GM23338 (cell line): ENCODE measurements around the gene CLDN19. TPM values are rescaled to one million over a fixed set of nuclear protein-coding genes. Genes with fewer than 3 reads are reported as not detected.

Experiments
- ATAC-seq: fragments of 200-7000 bp; cut with Tn5 transposase; 3 replicates; pipeline ENCODE4 v1.9.1; 2020
- DNase-seq: peaks from one replicate; pipeline ENCODE4 v3.0.0-alpha.2; 2015; ENCODE audit warnings: low spot score
- H2AFZ ChIP-seq: fragments of 200-600 bp; sonication (generic); 2 replicates; pipeline ENCODE4 v1.8.0; 2016; ENCODE audit warnings: antibody characterized with exemption, mild to moderate bottlenecking, moderate library complexity
- H3F3A ChIP-seq: fragments of 200-600 bp; sonication (generic); replicated peaks from 2 replicates; pipeline ENCODE4 v1.8.0; 2017; ENCODE audit warnings: antibody characterized with exemption, mixed run types, low read depth
- H3K27ac ChIP-seq: fragments of 200-600 bp; sonication (generic); 2 replicates; pipeline ENCODE4 v1.6.1; 2016; ENCODE audit warnings: low read depth
- H3K27me3 ChIP-seq: fragments of 200-600 bp; sonication (generic); 2 replicates; pipeline ENCODE4 v1.8.0; 2016; ENCODE audit warnings: mild to moderate bottlenecking, mixed run types, moderate library complexity; ENCODE audit not compliant: insufficient read depth
- H3K36me3 ChIP-seq: fragments of 200-600 bp; sonication (generic); 2 replicates; pipeline ENCODE4 v1.8.0; 2016; ENCODE audit warnings: mild to moderate bottlenecking; ENCODE audit not compliant: insufficient read depth
- H3K4me1 ChIP-seq: fragments of 200-600 bp; sonication (generic); 2 replicates; pipeline ENCODE4 v1.8.0; 2016; ENCODE audit warnings: mild to moderate bottlenecking, moderate library complexity; ENCODE audit not compliant: insufficient read depth
- H3K4me2 ChIP-seq: fragments of 200-600 bp; sonication (generic); 2 replicates; pipeline ENCODE4 v1.7.1; 2017; ENCODE audit warnings: mixed run types
- H3K4me3 ChIP-seq: fragments of 200-600 bp; sonication (generic); 2 replicates; pipeline ENCODE4 v1.6.1; 2016; ENCODE audit warnings: mixed run types
- H3K79me2 ChIP-seq: fragments of 200-600 bp; sonication (generic); replicated peaks from 2 replicates; pipeline ENCODE4 v1.8.0; 2017; ENCODE audit warnings: mild to moderate bottlenecking; ENCODE audit not compliant: insufficient read depth
- H3K9me2 ChIP-seq: fragments of 200-600 bp; sonication (generic); 2 replicates; pipeline ENCODE4 v1.8.0; 2017; ENCODE audit not compliant: insufficient read depth
- H4K20me1 ChIP-seq: fragments of 200-600 bp; sonication (generic); replicated peaks from 2 replicates; pipeline ENCODE4 v1.8.0; 2017; ENCODE audit warnings: mild to moderate bottlenecking; ENCODE audit not compliant: insufficient read depth
- H3K27ac Mint-ChIP-seq: 2 replicates; pipeline ENCODE4 v1.8.0; 2020; ENCODE audit warnings: inconsistent platforms, mild to moderate bottlenecking, moderate library complexity, mixed read lengths
- H3K27me3 Mint-ChIP-seq: 3 replicates; pipeline ENCODE4 v1.8.0; 2022; ENCODE audit warnings: low read depth, mild to moderate bottlenecking, moderate library complexity, mixed read lengths, inconsistent platforms; ENCODE audit not compliant: insufficient read depth, poor library complexity
- H3K36me3 Mint-ChIP-seq: 3 replicates; pipeline ENCODE4 v1.8.0; 2021; ENCODE audit warnings: low read depth, mild to moderate bottlenecking, inconsistent platforms, moderate library complexity, mixed read lengths
- H3K4me1 Mint-ChIP-seq: 3 replicates; pipeline ENCODE4 v1.8.0; 2020; ENCODE audit warnings: mild to moderate bottlenecking, inconsistent platforms, mixed read lengths
- H3K4me3 Mint-ChIP-seq: 3 replicates; pipeline ENCODE4 v1.8.0; 2021; ENCODE audit warnings: moderate library complexity, mild to moderate bottlenecking, inconsistent platforms, mixed read lengths
- H3K9me3 Mint-ChIP-seq: 3 replicates; pipeline ENCODE4 v1.8.0; 2020; ENCODE audit warnings: moderate library complexity, mild to moderate bottlenecking, inconsistent platforms, mixed read lengths
- CREB1 ChIP-seq: fragments of 250-450 bp; sonication (Bioruptor Pico); IDR thresholded peaks from 2 replicates; pipeline ENCODE4 v1.5.0; 2020; ENCODE audit warnings: low read depth, mild to moderate bottlenecking, moderate library complexity
- EZH2 ChIP-seq: fragments of 200-600 bp; sonication (generic); IDR thresholded peaks from one replicate; pipeline ENCODE4 v1.8.0; 2017; ENCODE audit warnings: antibody characterized with exemption, mild to moderate bottlenecking, low read depth; ENCODE audit not compliant: unreplicated experiment
- JUNB ChIP-seq: IDR thresholded peaks from one replicate; pipeline ENCODE4 v1.6.1; 2016; ENCODE audit warnings: antibody characterized with exemption; ENCODE audit not compliant: unreplicated experiment
- POLR2AphosphoS5 ChIP-seq: IDR thresholded peaks from 2 replicates; pipeline ENCODE4 v1.6.1; 2016; ENCODE audit warnings: antibody characterized with exemption, low read depth
- STAT1 ChIP-seq: IDR thresholded peaks from one replicate; pipeline ENCODE4 v1.6.1; 2016; ENCODE audit warnings: antibody characterized with exemption; ENCODE audit not compliant: unreplicated experiment
- ZNF331 ChIP-seq: fragments of 250-450 bp; sonication (Bioruptor Pico); IDR thresholded peaks from 2 replicates; pipeline ENCODE4 v1.5.0; 2020; ENCODE audit warnings: low read depth, mild to moderate bottlenecking, moderate library complexity
- polyA plus RNA-seq: library from polyadenylated mRNA; unstranded; fragments of >200 nt; fragmentation: Nextera tagmentation; extraction: Ambion mirVana; gene quantifications from 2 replicates; pipeline ENCODE4 v1.2.1, GENCODE V29; 2016
- total RNA-seq: library from RNA; depleted of rRNA; stranded (reverse); fragments of >200 nt; shearing (Covaris generic); gene quantifications from 2 replicates; pipeline ENCODE4 v1.2.3, GENCODE V29; 2014
- TF ChIP-seq, protein P1 (sequence below): fragments of 250-450 bp; sonication (Bioruptor Pico); IDR thresholded peaks from 2 replicates; pipeline ENCODE4 v1.5.0; 2020; ENCODE audit warnings: mild to moderate bottlenecking, moderate library complexity
- TF ChIP-seq, protein P2 (sequence below): IDR thresholded peaks from 2 replicates; pipeline ENCODE4 v1.6.1; 2016; ENCODE audit warnings: antibody characterized with exemption
- TF ChIP-seq, protein P3 (sequence below), 2 experiments: fragments of 200-600 bp in 1 of 2; sonication (generic) in 1 of 2; conservative IDR thresholded peaks; 2 replicates each; pipeline versions ENCODE4 v1.5.1 to v1.6.1; 2016 to 2017; ENCODE audit warnings: antibody characterized with exemption in 2 of 2, low read depth in 2 of 2, mild to moderate bottlenecking in 2 of 2, moderate library complexity in 1 of 2
- TF ChIP-seq, protein P4 (sequence below): IDR thresholded peaks from one replicate; pipeline ENCODE4 v1.6.1; 2018; ENCODE audit warnings: antibody characterized with exemption; ENCODE audit not compliant: unreplicated experiment

The CLDN19 gene
- total and polyA plus RNA-seq, 2 experiments from 2014 or later, result 2.6 to 12.8 TPM

DNA sequence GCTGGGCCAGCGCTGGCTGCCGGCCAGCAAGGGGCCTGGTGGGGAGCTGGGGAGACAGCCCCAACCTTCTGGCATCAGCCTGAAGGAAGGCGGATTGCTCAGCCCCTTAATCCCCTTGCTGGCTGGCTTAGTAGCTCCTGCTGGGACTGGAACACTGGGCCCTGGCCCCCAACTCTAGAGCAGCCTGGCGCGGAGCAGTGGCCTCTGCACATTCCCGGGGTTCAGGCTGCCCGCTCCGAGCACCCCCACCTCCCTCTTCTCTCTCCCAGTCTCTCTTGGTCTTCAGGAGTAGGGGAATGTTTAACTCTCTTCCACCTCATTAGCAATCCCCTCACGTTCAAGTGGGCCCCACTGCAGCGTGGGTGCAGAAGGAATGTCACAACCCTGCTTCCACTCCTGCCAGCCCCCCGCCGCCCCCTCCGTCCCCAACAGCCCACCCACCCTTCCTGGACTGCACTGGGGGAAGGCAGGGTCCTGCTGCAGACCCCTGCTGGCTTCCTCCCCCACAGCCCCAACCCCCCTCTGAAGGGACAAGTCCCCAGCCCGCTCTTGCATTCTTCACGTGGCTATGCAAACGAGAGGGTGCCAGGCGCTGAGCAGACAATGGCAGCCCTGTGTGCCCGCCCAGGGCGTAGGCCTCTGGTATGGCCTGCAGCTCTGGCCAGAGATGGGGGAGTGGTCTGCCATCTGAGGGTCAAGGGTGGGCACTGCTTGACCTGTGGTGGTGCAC is 980 bp upstream of the CLDN19 start:
- H3K36me3 Mint-ChIP-seq, result peaks cover 7% of the 10 kb centered on the region; the same call in 2 of the 3 replicates
- Histone ChIP-seq H3K79me2 (no peaks in the 10 kb centered on the region), H3F3A (no peaks in the 10 kb centered on the region), H3K4me3 (peak overlapping the region; percentile 47; the same call in 1 of the 2 replicates), H3K27ac (0 out of 2 replicates have a peak overlapping the region, but pooled peaks have one; percentile 53), H3K36me3 (no peaks in the 10 kb centered on the region), H2AFZ (peak overlapping the region; percentile 87), H3K4me1 (peaks cover 22% of the 10 kb centered on the region), H3K9me2 (no peaks in the 10 kb centered on the region), H4K20me1 (no peaks in the 10 kb centered on the region), H3K4me2 (peak overlapping the region; percentile 85), H3K27me3 (no peaks in the 10 kb centered on the region)
- H3K9me3 Mint-ChIP-seq, result no peaks in the 10 kb centered on the region
- peak overlapping the region; percentile 51 for H3K4me3 Mint-ChIP-seq
- 0 out of 2 replicates have a peak overlapping the region, but pooled peaks have one; percentile 84 for H3K27ac Mint-ChIP-seq
- ATAC-seq, result peak; percentile 26
- TF ChIP-seq, protein P1, sequence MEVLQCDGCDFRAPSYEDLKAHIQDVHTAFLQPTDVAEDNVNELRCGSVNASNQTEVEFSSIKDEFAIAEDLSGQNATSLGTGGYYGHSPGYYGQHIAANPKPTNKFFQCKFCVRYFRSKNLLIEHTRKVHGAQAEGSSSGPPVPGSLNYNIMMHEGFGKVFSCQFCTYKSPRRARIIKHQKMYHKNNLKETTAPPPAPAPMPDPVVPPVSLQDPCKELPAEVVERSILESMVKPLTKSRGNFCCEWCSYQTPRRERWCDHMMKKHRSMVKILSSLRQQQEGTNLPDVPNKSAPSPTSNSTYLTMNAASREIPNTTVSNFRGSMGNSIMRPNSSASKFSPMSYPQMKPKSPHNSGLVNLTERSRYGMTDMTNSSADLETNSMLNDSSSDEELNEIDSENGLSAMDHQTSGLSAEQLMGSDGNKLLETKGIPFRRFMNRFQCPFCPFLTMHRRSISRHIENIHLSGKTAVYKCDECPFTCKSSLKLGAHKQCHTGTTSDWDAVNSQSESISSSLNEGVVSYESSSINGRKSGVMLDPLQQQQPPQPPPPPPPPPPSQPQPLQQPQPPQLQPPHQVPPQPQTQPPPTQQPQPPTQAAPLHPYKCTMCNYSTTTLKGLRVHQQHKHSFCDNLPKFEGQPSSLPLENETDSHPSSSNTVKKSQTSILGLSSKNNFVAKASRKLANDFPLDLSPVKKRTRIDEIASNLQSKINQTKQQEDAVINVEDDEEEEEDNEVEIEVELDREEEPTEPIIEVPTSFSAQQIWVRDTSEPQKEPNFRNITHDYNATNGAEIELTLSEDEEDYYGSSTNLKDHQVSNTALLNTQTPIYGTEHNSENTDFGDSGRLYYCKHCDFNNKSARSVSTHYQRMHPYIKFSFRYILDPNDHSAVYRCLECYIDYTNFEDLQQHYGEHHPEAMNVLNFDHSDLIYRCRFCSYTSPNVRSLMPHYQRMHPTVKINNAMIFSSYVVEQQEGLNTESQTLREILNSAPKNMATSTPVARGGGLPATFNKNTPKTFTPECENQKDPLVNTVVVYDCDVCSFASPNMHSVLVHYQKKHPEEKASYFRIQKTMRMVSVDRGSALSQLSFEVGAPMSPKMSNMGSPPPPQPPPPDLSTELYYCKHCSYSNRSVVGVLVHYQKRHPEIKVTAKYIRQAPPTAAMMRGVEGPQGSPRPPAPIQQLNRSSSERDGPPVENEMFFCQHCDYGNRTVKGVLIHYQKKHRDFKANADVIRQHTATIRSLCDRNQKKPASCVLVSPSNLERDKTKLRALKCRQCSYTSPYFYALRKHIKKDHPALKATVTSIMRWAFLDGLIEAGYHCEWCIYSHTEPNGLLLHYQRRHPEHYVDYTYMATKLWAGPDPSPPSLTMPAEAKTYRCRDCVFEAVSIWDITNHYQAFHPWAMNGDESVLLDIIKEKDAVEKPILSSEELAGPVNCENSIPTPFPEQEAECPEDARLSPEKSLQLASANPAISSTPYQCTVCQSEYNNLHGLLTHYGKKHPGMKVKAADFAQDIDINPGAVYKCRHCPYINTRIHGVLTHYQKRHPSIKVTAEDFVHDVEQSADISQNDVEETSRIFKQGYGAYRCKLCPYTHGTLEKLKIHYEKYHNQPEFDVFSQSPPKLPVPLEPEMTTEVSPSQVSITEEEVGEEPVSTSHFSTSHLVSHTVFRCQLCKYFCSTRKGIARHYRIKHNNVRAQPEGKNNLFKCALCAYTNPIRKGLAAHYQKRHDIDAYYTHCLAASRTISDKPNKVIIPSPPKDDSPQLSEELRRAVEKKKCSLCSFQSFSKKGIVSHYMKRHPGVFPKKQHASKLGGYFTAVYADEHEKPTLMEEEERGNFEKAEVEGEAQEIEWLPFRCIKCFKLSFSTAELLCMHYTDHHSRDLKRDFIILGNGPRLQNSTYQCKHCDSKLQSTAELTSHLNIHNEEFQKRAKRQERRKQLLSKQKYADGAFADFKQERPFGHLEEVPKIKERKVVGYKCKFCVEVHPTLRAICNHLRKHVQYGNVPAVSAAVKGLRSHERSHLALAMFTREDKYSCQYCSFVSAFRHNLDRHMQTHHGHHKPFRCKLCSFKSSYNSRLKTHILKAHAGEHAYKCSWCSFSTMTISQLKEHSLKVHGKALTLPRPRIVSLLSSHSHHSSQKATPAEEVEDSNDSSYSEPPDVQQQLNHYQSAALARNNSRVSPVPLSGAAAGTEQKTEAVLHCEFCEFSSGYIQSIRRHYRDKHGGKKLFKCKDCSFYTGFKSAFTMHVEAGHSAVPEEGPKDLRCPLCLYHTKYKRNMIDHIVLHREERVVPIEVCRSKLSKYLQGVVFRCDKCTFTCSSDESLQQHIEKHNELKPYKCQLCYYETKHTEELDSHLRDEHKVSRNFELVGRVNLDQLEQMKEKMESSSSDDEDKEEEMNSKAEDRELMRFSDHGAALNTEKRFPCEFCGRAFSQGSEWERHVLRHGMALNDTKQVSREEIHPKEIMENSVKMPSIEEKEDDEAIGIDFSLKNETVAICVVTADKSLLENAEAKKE (CRISPR knock-in tag), result no peak
- no peak for TF ChIP-seq JUNB
- no peak for TF ChIP-seq POLR2AphosphoS5
- no peak for TF ChIP-seq CREB1
- TF ChIP-seq, protein P2, sequence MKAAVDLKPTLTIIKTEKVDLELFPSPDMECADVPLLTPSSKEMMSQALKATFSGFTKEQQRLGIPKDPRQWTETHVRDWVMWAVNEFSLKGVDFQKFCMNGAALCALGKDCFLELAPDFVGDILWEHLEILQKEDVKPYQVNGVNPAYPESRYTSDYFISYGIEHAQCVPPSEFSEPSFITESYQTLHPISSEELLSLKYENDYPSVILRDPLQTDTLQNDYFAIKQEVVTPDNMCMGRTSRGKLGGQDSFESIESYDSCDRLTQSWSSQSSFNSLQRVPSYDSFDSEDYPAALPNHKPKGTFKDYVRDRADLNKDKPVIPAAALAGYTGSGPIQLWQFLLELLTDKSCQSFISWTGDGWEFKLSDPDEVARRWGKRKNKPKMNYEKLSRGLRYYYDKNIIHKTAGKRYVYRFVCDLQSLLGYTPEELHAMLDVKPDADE, result no peak
- TF ChIP-seq, protein P3, sequence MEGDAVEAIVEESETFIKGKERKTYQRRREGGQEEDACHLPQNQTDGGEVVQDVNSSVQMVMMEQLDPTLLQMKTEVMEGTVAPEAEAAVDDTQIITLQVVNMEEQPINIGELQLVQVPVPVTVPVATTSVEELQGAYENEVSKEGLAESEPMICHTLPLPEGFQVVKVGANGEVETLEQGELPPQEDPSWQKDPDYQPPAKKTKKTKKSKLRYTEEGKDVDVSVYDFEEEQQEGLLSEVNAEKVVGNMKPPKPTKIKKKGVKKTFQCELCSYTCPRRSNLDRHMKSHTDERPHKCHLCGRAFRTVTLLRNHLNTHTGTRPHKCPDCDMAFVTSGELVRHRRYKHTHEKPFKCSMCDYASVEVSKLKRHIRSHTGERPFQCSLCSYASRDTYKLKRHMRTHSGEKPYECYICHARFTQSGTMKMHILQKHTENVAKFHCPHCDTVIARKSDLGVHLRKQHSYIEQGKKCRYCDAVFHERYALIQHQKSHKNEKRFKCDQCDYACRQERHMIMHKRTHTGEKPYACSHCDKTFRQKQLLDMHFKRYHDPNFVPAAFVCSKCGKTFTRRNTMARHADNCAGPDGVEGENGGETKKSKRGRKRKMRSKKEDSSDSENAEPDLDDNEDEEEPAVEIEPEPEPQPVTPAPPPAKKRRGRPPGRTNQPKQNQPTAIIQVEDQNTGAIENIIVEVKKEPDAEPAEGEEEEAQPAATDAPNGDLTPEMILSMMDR (conservative IDR thresholded peaks at IDR 0.05; ENCODE audit: low read depth in 2 of 2), result no peak
- TF ChIP-seq STAT1, result no peak
- TF ChIP-seq, protein P4, sequence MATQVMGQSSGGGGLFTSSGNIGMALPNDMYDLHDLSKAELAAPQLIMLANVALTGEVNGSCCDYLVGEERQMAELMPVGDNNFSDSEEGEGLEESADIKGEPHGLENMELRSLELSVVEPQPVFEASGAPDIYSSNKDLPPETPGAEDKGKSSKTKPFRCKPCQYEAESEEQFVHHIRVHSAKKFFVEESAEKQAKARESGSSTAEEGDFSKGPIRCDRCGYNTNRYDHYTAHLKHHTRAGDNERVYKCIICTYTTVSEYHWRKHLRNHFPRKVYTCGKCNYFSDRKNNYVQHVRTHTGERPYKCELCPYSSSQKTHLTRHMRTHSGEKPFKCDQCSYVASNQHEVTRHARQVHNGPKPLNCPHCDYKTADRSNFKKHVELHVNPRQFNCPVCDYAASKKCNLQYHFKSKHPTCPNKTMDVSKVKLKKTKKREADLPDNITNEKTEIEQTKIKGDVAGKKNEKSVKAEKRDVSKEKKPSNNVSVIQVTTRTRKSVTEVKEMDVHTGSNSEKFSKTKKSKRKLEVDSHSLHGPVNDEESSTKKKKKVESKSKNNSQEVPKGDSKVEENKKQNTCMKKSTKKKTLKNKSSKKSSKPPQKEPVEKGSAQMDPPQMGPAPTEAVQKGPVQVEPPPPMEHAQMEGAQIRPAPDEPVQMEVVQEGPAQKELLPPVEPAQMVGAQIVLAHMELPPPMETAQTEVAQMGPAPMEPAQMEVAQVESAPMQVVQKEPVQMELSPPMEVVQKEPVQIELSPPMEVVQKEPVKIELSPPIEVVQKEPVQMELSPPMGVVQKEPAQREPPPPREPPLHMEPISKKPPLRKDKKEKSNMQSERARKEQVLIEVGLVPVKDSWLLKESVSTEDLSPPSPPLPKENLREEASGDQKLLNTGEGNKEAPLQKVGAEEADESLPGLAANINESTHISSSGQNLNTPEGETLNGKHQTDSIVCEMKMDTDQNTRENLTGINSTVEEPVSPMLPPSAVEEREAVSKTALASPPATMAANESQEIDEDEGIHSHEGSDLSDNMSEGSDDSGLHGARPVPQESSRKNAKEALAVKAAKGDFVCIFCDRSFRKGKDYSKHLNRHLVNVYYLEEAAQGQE, result no peak
- TF ChIP-seq EZH2, result no peak
- no peak for TF ChIP-seq ZNF331 (CRISPR knock-in tag)
- H3K4me1 Mint-ChIP-seq, result peaks cover 42% of the 10 kb centered on the region
- DNase-seq, result peak; percentile 73
- H3K27me3 Mint-ChIP-seq, result peaks cover 12% of the 10 kb centered on the region
